GM19455 (cell line): ENCODE data around the gene SLC25A25.
"Not testable (repeated sequence)": the region's sequence is repeated elsewhere in the genome, so short reads cannot be mapped to it uniquely, and the experiment has no call there.

Experiments
- ATAC-seq: cut with Tn5 transposase; IDR thresholded peaks from one replicate; pipeline ENCODE4 v1.9.1; 2021; ENCODE audit not compliant: unreplicated experiment

The SLC25A25 gene

GRCh38 chr9:128051932-128052709 is 15.9 kb upstream of the SLC25A25 start:
- ATAC-seq: no peak

DNA sequence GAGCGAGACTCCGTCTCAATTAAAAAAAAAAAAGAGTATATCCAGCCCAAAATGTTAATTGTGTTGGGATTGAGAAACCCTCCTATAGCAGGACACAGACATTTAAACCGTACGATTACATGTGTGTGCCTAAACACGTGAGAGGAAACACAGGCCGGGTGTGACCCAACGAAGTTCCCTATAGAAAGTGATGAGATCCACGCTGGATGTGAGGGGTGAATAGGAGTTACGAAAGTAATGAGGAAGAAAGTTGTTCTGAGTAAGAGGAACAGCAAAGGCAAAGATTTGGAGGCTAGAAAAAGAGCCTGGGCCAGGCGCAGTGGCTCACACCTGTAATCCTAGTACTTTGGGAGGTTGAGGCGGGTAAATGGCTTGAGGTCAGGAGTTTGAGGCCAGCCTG is 14.5 kb upstream of the SLC25A25 start:
- no peak for ATAC-seq

- no peak for ATAC-seq
Observed at GRCh38 chr9:128054087-128054486, 13.9 kb upstream of the SLC25A25 start.

GRCh38 chr9:128055344-128056040 is 12.5 kb upstream of the SLC25A25 start:
- ATAC-seq: no peak

DNA sequence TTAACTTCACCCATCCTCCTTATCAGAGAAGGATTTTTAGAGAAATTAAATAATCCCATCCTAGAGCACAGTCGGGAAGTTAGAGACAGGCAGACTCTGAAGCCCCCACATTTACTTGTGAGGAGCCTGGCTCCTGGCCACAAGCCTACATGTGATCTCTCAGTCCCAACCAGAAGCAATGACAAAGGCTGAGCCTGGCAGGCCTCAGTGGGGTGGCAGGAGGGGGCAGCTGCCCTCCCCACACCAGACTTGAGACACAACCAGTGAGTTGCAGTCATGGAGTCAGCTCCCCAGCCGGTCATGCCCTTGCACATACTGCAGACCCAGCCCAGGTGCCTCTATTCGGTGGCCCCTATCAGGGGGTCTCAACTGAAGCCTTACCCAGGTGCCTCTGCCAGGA is 11.9 kb upstream of the SLC25A25 start:
- no peak for ATAC-seq

GRCh38 chr9:128056887-128057723 is 10.9 kb upstream of the SLC25A25 start:
- no peak for ATAC-seq

- ATAC-seq: no peak
Observed at GRCh38 chr9:128057724-128058409, 10.2 kb upstream of the SLC25A25 start.

GRCh38 chr9:128059365-128059983 is 8.6 kb upstream of the SLC25A25 start:
- no peak for ATAC-seq

GRCh38 chr9:128061275-128061960 is 6.6 kb upstream of the SLC25A25 start:
- ATAC-seq: no peak

GRCh38 chr9:128062279-128062678 is 5.8 kb upstream of the SLC25A25 start:
- no peak for ATAC-seq

- ATAC-seq: no peak
Observed at GRCh38 chr9:128062846-128063831, 4.9 kb upstream of the SLC25A25 start.

- ATAC-seq: no peak
Observed at GRCh38 chr9:128065907-128066712, 1.9 kb upstream of the SLC25A25 start.

DNA sequence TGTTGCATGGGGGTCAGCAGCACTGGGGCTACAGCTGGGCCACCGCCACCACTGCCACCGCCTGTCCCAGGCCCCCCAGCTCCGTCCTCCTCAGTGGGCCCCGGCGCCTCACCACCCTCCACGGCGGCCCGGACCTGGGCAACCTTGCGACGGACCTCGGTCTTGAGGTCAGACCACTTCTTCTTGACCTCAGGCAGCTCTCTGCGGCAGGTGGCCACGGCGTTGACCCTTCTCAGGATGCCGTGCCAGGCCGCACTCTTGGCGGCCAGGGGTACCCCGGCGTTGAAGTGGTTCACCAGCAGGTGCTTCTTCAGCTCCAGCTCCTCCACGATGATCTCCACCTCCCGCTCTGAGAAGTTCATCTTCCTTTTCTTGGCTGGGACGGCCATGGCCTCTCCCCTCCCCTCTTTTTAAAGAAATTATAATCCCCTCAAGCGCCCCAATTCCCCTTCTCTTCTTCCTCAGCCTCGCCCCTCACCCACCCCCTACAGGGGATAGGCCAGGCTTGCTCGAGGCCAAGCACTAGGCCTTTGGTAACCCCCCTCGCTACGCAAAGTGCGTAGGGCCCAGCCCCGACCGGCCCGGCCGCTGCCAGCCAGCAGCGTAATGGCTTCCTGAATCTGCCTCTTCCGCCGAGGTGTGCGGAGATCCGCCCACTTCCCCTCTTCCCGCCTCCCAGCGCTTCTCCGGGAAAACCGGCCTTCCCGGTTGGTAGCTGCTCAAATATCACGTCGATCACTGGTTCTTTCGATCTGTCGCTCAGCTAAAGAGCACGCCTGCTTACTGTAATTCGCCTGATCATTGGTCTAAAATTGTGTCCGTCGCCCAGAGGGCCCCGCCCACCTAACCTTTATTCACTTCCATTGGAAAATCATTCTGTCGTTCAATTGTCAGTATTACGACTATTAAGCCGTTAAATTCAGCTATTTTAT is 1.1 kb upstream of the SLC25A25 start, which contains the start of gene NAIF1:
Gene NAIF1 (minus strand): TSS at position 608 of the 932 bp plus-strand sequence. CDS start 219 bp downstream, at position 389.
- peak; percentile 57 for ATAC-seq

GRCh38 chr9:128068386-128069205 is 564 bp downstream of the SLC25A25 start:
- peak; percentile 6 for ATAC-seq

- ATAC-seq: no peak
Observed at GRCh38 chr9:128070874-128071273, 2.8 kb downstream of the SLC25A25 start.

- ATAC-seq: not testable (repeated sequence)
Observed at GRCh38 chr9:128071475-128071874, 3.4 kb downstream of the SLC25A25 start.
